GM12878 (cell line): Measurements from ENCODE around the gene SEC24C. TPM values are rescaled to one million over a fixed set of nuclear protein-coding genes. Genes with fewer than 3 reads are reported as not detected.

Experiments used
- NBN ChIP-seq: fragments of 450-650 bp; IDR thresholded peaks from 2 replicates; pipeline ENCODE4 v1.6.1; 2016
- NFYB ChIP-seq: IDR thresholded peaks from 2 replicates; pipeline ENCODE4 v1.6.1; 2011; ENCODE audit warnings: low read depth, mild to moderate bottlenecking, low read length, improper control_type of control experiment, moderate library complexity; ENCODE audit not compliant: insufficient read depth
- PAX5 ChIP-seq: IDR thresholded peaks from 2 replicates; pipeline ENCODE4 v1.6.1; 2011; ENCODE audit warnings: low read depth, low read length, borderline replicate concordance
- polyA plus RNA-seq, 11 experiments: library from polyadenylated mRNA; depleted of rRNA in 4 of 11; unstranded in 6 of 11; stranded (reverse) in 5 of 11; fragments of >200 nt; fragmentation: Nextera tagmentation in 4 of 11; fragmentation: Illumina TruSeq in 1 of 11; extraction: Ambion mirVana in 4 of 11; extraction: Trizol in 1 of 11; gene quantifications; 1 replicate in 1 of 11; 2 replicates in 10 of 11; pipeline versions ENCODE4 v1.2.1 to v1.2.3, GENCODE V29; 2011 to 2016; ENCODE audit warnings: inconsistent platforms in 2 of 11, missing spikeins in 2 of 11, low read depth in 1 of 11
- total RNA-seq, 4 experiments: library from RNA; depleted of rRNA in 3 of 4; stranded (reverse); fragments of >200 nt in 3 of 4; fragmentation: Illumina TruSeq in 1 of 4; extraction: Trizol in 1 of 4; gene quantifications; 2 replicates each; pipeline versions ENCODE4 v1.2.1 to v1.2.3, GENCODE V29; 2013 to 2021
- TF ChIP-seq, protein P1 (sequence below): fragments of 450-650 bp; IDR thresholded peaks from 2 replicates; pipeline ENCODE4 v1.6.1; 2017; ENCODE audit warnings: mild to moderate bottlenecking, moderate library complexity
- TF ChIP-seq, protein P2 (sequence below): fragments of 450-650 bp; IDR thresholded peaks from 2 replicates; pipeline ENCODE4 v1.6.1; 2017; ENCODE audit warnings: mild to moderate bottlenecking, moderate library complexity

SEC24C gene
- total and polyA plus RNA-seq, 10 of the 15 experiments (the other 5 are each of a cell fraction or from before 2014, with no cell fraction given): 12.7 to 117 (median 73.8) TPM

DNA sequence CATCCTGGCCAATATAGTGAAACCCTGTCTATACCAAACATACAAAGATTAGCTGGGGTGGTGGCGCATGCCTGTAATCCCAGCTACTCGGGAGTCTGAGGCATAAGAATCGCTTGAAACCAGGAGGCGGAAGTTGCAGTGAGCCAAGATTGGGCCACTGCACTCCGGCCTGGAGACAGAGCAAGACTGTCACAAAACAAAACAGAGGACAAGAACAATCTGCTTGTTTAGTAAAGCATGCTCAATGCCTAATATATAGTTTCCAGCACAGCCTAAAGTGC lies 1.8 kb upstream of the SEC24C start (continued):
- TF ChIP-seq, protein P1, sequence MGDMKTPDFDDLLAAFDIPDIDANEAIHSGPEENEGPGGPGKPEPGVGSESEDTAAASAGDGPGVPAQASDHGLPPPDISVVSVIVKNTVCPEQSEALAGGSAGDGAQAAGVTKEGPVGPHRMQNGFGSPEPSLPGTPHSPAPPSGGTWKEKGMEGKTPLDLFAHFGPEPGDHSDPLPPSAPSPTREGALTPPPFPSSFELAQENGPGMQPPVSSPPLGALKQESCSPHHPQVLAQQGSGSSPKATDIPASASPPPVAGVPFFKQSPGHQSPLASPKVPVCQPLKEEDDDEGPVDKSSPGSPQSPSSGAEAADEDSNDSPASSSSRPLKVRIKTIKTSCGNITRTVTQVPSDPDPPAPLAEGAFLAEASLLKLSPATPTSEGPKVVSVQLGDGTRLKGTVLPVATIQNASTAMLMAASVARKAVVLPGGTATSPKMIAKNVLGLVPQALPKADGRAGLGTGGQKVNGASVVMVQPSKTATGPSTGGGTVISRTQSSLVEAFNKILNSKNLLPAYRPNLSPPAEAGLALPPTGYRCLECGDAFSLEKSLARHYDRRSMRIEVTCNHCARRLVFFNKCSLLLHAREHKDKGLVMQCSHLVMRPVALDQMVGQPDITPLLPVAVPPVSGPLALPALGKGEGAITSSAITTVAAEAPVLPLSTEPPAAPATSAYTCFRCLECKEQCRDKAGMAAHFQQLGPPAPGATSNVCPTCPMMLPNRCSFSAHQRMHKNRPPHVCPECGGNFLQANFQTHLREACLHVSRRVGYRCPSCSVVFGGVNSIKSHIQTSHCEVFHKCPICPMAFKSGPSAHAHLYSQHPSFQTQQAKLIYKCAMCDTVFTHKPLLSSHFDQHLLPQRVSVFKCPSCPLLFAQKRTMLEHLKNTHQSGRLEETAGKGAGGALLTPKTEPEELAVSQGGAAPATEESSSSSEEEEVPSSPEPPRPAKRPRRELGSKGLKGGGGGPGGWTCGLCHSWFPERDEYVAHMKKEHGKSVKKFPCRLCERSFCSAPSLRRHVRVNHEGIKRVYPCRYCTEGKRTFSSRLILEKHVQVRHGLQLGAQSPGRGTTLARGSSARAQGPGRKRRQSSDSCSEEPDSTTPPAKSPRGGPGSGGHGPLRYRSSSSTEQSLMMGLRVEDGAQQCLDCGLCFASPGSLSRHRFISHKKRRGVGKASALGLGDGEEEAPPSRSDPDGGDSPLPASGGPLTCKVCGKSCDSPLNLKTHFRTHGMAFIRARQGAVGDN: no peak
- TF ChIP-seq NFYB (no peak), PAX5 (no peak), NBN (no peak)
- TF ChIP-seq, protein P2, sequence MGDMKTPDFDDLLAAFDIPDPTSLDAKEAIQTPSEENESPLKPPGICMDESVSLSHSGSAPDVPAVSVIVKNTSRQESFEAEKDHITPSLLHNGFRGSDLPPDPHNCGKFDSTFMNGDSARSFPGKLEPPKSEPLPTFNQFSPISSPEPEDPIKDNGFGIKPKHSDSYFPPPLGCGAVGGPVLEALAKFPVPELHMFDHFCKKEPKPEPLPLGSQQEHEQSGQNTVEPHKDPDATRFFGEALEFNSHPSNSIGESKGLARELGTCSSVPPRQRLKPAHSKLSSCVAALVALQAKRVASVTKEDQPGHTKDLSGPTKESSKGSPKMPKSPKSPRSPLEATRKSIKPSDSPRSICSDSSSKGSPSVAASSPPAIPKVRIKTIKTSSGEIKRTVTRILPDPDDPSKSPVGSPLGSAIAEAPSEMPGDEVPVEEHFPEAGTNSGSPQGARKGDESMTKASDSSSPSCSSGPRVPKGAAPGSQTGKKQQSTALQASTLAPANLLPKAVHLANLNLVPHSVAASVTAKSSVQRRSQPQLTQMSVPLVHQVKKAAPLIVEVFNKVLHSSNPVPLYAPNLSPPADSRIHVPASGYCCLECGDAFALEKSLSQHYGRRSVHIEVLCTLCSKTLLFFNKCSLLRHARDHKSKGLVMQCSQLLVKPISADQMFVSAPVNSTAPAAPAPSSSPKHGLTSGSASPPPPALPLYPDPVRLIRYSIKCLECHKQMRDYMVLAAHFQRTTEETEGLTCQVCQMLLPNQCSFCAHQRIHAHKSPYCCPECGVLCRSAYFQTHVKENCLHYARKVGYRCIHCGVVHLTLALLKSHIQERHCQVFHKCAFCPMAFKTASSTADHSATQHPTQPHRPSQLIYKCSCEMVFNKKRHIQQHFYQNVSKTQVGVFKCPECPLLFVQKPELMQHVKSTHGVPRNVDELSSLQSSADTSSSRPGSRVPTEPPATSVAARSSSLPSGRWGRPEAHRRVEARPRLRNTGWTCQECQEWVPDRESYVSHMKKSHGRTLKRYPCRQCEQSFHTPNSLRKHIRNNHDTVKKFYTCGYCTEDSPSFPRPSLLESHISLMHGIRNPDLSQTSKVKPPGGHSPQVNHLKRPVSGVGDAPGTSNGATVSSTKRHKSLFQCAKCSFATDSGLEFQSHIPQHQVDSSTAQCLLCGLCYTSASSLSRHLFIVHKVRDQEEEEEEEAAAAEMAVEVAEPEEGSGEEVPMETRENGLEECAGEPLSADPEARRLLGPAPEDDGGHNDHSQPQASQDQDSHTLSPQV: no peak
